ENCODE data around the gene HSD17B8.
"Not testable (repeated sequence)": the region's sequence is repeated elsewhere in the genome, so short reads cannot be mapped to it uniquely, and the experiment has no call there.

Gene HSD17B8

DNA sequence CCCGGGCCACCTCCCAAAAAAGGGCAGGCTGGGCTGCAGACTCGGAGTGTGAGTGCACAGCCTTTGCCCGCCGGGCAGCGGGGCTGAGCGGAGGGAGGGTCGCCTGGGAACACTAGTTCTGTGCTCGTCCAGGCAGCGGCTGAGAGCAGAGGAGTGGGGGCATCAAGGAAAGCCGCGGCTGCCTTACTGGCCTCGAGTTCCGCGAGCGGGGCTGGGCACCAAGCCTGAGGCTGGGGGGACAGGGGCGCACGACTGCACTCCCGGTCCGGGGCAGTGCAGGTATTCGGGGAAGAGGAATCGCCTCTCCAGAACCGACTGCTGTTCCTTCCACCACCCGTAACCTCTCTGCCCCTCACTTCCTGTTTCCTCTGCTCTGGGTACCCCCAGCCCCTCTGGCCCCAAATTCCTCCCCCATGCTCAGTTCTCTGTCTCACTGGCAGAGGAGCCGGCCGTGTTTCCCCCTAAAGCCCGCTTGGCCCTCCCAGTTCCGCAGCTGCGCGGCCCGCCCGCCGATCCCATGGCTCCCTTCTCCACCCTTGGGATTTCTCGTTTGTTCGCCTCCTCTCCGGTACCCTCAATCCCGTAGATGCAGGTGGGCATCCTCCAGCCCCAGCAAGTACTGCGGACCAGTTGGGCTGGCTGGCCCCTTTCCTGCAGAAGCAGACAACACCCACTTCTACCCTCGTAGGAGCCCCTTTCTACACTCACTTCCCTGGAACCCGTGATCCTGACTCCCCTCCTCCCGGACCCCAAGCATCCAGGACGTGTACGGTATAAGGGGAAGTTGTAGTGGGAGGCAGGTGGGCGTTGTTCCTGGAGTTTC is 8.9 kb downstream of the HSD17B8 start:
- H3K27ac ChIP-seq, result peak overlapping the region; percentile 35; the same call in 1 of the 2 replicates

GRCh38 chr6:33213989-33214335 is 9.5 kb downstream of the HSD17B8 start:
- no peak for TF ChIP-seq CTCF (conservative IDR thresholded peaks at IDR 0.05)
- H3K27ac ChIP-seq, result no peak overlapping the region

More for the DNA sequence above, 8.9 kb downstream of the HSD17B8 start:
- no peak for TF ChIP-seq CTCF (conservative IDR thresholded peaks at IDR 0.05)

DNA sequence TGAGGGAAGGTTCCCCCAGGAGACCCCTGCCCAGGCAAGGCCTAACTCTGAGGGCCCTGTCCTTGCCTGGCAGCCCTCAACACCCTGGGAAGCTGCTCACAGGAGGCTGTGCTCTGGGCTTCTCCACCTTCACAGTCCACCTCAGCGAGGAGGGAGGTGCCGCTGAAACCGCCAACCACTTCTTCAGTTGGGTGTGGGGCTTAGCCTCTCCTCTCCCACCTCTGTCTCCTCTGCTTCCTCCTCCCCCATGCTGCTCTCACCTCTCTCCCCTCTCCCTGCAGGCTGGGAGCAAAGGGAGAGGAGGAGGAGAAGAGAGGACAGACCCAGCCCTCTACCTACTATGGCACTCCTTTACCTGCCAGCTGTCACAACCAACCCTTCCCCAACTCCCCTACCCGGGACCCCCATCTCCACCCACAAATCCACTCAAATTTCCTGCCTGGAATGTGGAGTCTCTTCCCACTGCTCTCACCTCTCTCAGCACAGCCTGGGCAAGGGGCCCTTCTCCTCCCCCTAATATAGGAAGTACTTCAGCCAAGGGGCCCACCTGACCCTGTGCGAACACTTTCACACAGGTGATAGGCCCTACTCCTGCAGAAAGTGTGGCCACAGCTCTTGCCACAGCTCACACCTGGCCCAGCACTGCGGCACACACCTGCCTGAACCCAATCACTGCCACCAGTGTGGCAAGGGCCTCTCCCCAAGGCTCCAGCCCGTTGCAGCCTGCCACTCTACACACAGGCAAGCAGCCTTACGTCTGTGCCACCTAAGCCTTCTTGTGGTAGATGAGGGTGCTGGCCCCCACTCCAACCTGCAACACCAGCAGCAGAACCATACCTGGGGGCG is 11.0 kb downstream of the HSD17B8 start:
- TF ChIP-seq CTCF (conservative IDR thresholded peaks at IDR 0.05), result no peak
- H3K27ac ChIP-seq, result no peak overlapping the region

- TF ChIP-seq CTCF (conservative IDR thresholded peaks at IDR 0.05), result no peak
- no peak overlapping the region for H3K27ac ChIP-seq
Measured at GRCh38 chr6:33216117-33216649, 11.7 kb downstream of the HSD17B8 start.

GRCh38 chr6:33217246-33217645 is 12.8 kb downstream of the HSD17B8 start:
- no peak for TF ChIP-seq CTCF (conservative IDR thresholded peaks at IDR 0.05)
- H3K27ac ChIP-seq, result no peak overlapping the region

GRCh38 chr6:33217681-33218080 is 13.2 kb downstream of the HSD17B8 start:
- TF ChIP-seq CTCF (conservative IDR thresholded peaks at IDR 0.05), result no peak
- H3K27ac ChIP-seq, result no peak overlapping the region

GRCh38 chr6:33226503-33227120 is 22.2 kb downstream of the HSD17B8 start:
- not testable (repeated sequence) for H3K27ac ChIP-seq
